ENCODE data around the gene MAPK7. TPM values are rescaled to one million over a fixed set of nuclear protein-coding genes. Genes with fewer than 3 reads are reported as not detected.

The MAPK7 gene
- total and polyA plus RNA-seq, 10 of the 15 experiments (the other 5 are each of a cell fraction or from before 2014, with no cell fraction given) = 0.37 to 13.5 (median 5.6) TPM

DNA sequence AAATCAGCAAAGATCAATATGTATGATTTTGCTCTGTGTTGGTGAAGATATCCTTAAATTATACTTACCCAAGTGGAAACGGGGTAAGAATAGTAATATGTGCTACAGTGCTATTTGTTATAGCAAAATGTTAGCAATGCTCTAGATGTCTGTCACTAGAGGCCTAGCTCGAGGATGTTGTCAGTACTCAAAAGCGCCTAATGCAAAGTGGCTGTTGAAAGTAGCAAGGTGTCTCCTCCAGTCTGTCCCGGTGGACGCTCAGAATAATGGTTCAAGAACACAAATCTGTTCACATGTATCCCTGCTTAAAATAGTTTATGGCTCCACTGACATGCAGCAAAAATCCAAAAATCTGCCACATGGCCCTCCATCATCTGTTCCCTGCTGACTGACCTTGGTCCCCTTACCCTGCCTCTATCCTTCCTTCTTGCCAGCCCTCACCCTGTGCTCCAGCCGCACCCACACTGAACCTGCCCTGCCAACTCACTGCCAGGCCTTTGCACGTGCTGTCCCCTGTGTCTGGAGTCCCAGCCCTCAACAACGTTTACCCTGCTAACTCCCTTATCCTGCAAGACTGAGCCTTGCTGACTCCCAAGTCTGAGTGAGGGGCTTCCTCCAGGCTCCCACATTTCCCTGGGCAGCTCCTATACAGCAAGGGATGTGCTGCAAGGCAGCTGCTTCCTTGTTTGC, 23.2 kb downstream of the MAPK7 start:
- Histone ChIP-seq H3K9me3 (replicated peaks; ENCODE audit: control insufficient read depth, insufficient read depth, low read length) (no peaks in the 10 kb centered on the region), H3K4me1 (ENCODE audit: control insufficient read depth, insufficient read depth, low read length) (peaks cover 4% of the 10 kb centered on the region; the same call in 1 of the 2 replicates), H3K4me2 (ENCODE audit: control insufficient read depth, insufficient read depth) (no peak overlapping the region), H3K4me3 (no peak overlapping the region), H3K27ac (ENCODE audit: control insufficient read depth, insufficient read depth) (no peak overlapping the region), H3K79me2 (ENCODE audit: control insufficient read depth, insufficient read depth, low read length) (no peaks in the 10 kb centered on the region), H3K9ac (ENCODE audit: control insufficient read depth, insufficient read depth, low read length) (no peak overlapping the region), H3K27me3 (replicated peaks in 1 of 2; ENCODE audit: control insufficient read depth in 2 of 2, insufficient read depth in 2 of 2, low read length in 1 of 2) (no peaks in the 10 kb centered on the region; a peak in 1 of 4 replicates), H2AFZ (ENCODE audit: control insufficient read depth, low read depth, low read length) (no peak overlapping the region), H4K20me1 (ENCODE audit: control insufficient read depth, insufficient read depth) (no peaks in the 10 kb centered on the region), H3K36me3 (ENCODE audit: control insufficient read depth in 2 of 2, insufficient read depth in 2 of 2, low read length in 1 of 2) (no peaks in the 10 kb centered on the region)
- BruUV-seq (replicated peaks) = no TSS peak
- ATAC-seq (no peak), DNase-seq (ENCODE audit: low read depth, low spot score) (no peak), FAIRE-seq (no peak)
- SMC1A ChIA-PET (ENCODE audit: uncharacterized antibody, unreplicated experiment) = no interaction called here
- CTCF ChIA-PET = interaction anchor here (1.8 kb wide), 1 partner anchor 39 kb away, joined by 4 read pairs; the partner anchor contains the start of gene B9D1
- 32% methylated on average over 8 of the region's 8 CpGs for WGBS (ENCODE audit: insufficient coverage, insufficient replicate concordance, low lambda C conversion rate, missing lambda C conversion rate)
- intact Hi-C loops (cut with micrococcal nuclease; ENCODE audit: unreplicated experiment) = no loop called here
- POLR2A ChIA-PET = no interaction called here
- RAD21 ChIA-PET (ENCODE audit: unreplicated experiment) = interaction anchor here (1.3 kb wide), 1 partner anchor 24 kb away, joined by 4 read pairs; the partner anchor contains the start of gene MAPK7
- in situ Hi-C loops (cut with MboI) = no loop called here
- TF ChIP-seq HDAC6 (IDR thresholded peaks at IDR 0.05; ENCODE audit: unreplicated experiment) = no peak
- TF ChIP-seq NR2F1 (conservative IDR thresholded peaks at IDR 0.05) = no peak
- TF ChIP-seq, protein P1, sequence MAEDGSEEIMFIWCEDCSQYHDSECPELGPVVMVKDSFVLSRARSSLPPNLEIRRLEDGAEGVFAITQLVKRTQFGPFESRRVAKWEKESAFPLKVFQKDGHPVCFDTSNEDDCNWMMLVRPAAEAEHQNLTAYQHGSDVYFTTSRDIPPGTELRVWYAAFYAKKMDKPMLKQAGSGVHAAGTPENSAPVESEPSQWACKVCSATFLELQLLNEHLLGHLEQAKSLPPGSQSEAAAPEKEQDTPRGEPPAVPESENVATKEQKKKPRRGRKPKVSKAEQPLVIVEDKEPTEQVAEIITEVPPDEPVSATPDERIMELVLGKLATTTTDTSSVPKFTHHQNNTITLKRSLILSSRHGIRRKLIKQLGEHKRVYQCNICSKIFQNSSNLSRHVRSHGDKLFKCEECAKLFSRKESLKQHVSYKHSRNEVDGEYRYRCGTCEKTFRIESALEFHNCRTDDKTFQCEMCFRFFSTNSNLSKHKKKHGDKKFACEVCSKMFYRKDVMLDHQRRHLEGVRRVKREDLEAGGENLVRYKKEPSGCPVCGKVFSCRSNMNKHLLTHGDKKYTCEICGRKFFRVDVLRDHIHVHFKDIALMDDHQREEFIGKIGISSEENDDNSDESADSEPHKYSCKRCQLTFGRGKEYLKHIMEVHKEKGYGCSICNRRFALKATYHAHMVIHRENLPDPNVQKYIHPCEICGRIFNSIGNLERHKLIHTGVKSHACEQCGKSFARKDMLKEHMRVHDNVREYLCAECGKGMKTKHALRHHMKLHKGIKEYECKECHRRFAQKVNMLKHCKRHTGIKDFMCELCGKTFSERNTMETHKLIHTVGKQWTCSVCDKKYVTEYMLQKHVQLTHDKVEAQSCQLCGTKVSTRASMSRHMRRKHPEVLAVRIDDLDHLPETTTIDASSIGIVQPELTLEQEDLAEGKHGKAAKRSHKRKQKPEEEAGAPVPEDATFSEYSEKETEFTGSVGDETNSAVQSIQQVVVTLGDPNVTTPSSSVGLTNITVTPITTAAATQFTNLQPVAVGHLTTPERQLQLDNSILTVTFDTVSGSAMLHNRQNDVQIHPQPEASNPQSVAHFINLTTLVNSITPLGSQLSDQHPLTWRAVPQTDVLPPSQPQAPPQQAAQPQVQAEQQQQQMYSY (CRISPR knock-in tag; IDR thresholded peaks at IDR 0.05) = no peak
- no peak for TF ChIP-seq MEF2B (IDR thresholded peaks at IDR 0.05; ENCODE audit: partially characterized antibody, poor library complexity, severe bottlenecking)
- TF ChIP-seq, protein P2, sequence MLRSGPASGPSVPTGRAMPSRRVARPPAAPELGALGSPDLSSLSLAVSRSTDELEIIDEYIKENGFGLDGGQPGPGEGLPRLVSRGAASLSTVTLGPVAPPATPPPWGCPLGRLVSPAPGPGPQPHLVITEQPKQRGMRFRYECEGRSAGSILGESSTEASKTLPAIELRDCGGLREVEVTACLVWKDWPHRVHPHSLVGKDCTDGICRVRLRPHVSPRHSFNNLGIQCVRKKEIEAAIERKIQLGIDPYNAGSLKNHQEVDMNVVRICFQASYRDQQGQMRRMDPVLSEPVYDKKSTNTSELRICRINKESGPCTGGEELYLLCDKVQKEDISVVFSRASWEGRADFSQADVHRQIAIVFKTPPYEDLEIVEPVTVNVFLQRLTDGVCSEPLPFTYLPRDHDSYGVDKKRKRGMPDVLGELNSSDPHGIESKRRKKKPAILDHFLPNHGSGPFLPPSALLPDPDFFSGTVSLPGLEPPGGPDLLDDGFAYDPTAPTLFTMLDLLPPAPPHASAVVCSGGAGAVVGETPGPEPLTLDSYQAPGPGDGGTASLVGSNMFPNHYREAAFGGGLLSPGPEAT (IDR thresholded peaks at IDR 0.05; ENCODE audit: low read depth) = no peak
- no peak for TF ChIP-seq SMAD5 (IDR thresholded peaks at IDR 0.05; ENCODE audit: low read depth)
- TF ChIP-seq SPI1 (IDR thresholded peaks at IDR 0.05; ENCODE audit: borderline replicate concordance, insufficient read depth, low read depth, low read length) = no peak
- no peak for TF ChIP-seq MTA2 (IDR thresholded peaks at IDR 0.05; ENCODE audit: low read depth)
- TF ChIP-seq SREBF2 (IDR thresholded peaks at IDR 0.05; ENCODE audit: low read length) = no peak
- TF ChIP-seq, protein P3, sequence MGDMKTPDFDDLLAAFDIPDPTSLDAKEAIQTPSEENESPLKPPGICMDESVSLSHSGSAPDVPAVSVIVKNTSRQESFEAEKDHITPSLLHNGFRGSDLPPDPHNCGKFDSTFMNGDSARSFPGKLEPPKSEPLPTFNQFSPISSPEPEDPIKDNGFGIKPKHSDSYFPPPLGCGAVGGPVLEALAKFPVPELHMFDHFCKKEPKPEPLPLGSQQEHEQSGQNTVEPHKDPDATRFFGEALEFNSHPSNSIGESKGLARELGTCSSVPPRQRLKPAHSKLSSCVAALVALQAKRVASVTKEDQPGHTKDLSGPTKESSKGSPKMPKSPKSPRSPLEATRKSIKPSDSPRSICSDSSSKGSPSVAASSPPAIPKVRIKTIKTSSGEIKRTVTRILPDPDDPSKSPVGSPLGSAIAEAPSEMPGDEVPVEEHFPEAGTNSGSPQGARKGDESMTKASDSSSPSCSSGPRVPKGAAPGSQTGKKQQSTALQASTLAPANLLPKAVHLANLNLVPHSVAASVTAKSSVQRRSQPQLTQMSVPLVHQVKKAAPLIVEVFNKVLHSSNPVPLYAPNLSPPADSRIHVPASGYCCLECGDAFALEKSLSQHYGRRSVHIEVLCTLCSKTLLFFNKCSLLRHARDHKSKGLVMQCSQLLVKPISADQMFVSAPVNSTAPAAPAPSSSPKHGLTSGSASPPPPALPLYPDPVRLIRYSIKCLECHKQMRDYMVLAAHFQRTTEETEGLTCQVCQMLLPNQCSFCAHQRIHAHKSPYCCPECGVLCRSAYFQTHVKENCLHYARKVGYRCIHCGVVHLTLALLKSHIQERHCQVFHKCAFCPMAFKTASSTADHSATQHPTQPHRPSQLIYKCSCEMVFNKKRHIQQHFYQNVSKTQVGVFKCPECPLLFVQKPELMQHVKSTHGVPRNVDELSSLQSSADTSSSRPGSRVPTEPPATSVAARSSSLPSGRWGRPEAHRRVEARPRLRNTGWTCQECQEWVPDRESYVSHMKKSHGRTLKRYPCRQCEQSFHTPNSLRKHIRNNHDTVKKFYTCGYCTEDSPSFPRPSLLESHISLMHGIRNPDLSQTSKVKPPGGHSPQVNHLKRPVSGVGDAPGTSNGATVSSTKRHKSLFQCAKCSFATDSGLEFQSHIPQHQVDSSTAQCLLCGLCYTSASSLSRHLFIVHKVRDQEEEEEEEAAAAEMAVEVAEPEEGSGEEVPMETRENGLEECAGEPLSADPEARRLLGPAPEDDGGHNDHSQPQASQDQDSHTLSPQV (IDR thresholded peaks at IDR 0.05) = no peak
- TF ChIP-seq PML (IDR thresholded peaks at IDR 0.05; ENCODE audit: low read length) = no peak
- TF ChIP-seq CBX3 (IDR thresholded peaks at IDR 0.05; ENCODE audit: borderline replicate concordance, low read depth) = no peak
- TF ChIP-seq ZNF384 (IDR thresholded peaks at IDR 0.05; ENCODE audit: borderline replicate concordance, low read depth, low read length) = no peak
